Measurements from ENCODE around the gene MRPL28.
"Not testable (repeated sequence)": the region's sequence is repeated elsewhere in the genome, so short reads cannot be mapped to it uniquely, and the experiment has no call there.

Gene MRPL28

DNA sequence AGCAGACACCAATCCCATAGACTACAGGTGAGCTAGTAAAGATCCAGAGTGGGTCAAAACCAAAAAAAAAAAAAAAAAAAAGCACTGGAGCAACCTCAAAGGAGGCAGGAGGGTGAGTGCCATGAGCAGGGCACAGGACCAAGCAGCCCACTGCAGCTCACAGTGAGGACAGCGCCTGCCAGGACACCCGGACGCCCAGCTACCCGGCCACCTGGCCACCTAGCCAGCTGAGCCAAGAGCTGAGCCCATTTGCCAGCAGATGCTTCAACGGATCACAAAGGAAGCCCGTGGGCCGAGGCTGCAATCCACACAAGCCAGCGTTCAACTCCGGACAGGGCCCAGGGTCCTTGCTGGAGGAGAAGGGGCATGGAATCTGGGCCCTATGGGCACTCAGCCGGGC, 32.9 kb downstream of the MRPL28 start:
- no peak for DNase-seq

GRCh38 chr16:336269-336668, 34.1 kb downstream of the MRPL28 start:
- no peak for DNase-seq

DNA sequence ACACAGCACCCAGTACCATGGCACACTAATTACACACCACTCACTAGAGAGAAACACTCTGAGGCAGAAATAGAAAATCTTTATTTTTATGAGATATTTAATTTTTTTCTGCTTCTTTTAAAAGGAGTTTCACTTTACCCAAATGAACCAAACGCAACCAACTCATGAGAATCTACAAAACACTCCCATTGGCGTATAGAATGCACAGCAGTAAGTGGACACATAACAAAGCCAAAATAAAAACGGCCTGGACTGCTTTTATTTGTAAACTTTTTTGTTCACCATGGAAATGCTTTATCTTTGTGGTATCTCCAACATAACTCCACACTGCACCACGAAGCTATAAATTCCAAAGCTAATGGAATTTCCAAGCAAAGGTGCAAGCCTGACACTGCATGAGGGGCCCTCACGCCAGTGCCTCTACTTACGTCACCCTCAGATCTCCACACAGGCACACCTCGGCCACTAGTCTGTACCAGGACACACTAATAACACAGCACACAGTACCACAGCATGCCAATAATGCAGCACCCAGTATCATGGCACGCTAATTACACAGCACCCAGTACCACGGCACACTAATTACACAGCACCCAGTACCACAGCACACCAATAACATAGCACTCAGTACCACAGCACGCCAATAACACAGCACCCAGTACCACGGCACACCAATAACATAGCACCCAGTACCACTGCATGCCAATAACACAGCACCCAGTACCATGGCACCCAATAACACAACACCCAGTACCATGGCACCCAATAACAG, 35.3 kb downstream of the MRPL28 start:
- DNase-seq = not testable (repeated sequence)

DNA sequence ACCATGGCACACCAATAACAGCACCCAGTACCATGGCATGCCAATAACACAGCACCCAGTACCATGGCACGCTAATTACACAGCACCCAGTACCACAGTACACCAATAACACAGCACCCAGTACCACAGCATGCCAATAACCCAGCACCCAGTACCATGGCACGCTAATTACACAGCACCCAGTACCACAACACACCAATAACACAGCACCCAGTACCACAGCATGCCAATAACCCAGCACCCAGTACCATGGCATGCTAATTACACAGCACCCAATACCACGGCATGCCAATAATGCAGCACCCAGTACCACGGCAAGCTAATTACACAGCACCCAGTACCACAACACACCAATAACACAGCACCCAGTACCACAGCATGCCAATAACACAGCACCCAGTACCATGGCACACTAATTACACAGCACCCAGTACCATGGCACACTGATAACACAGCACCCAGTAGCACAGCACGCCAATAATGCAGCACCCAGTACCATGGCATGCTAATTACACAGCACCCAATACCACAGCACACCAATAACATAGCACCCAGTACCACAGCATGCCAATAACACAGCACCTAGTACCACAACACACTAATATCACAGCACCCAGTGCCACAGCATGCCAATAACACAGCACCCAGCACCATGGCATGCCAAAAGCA, 36.0 kb downstream of the MRPL28 start:
- not testable (repeated sequence) for DNase-seq

DNA sequence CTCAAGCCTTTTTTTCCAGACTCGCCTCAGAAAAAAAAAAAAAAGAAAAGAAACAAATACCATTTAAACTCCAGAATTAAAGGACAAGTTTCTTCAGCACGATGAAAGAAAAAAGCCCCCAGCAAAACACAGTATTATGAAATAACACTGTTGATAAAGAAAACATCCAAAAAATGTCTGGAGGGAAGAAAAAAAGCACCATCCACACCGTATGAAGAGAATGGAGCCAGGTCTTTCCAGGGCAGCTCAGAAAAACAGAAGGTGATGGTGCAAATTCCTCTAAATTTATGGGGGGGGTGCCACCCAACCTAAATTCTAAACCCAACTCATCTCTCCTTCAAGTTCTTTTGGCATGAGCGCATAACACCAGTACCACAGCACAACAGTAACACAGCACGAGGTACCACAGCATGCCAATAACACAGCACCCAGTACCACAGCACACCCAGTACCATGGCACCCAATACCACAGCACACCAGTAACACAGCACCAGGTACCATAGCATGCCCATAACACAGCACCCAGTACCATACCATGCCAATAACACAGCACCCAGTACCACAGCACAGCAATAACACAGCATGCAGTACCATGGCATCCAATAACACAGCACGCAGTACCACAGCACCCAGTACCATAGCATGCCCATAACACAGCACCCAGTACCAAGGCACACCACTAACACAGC, 36.8 kb downstream of the MRPL28 start:
- DNase-seq = no peak

DNA sequence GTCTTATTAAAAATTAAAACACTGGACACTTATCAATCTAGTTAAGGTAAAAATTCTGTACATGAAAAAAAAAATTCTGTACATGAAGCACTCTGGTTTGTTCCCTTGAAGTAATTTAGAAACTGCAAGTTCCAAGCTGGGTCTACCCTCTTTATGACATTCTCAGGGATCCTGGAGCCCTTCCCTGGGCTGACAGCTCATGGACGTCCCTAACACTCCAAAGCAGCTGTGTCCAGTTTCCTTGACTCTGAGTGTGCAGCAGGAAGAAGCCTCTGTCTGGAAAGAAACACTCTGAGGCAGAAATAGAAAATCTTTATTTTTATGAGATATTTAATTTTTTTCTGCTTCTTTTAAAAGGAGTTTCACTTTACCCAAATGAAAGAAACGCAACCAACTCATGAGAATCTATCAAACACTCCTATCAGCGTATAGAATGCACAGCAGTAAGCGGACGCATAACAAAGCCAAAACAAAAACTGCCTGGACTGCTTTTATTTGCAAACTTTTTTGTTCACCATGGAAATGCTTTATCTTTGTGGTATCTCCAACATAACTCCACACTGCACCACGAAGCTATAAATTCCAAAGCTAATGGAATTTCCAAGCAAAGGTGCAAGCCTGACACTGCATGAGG, 39.0 kb downstream of the MRPL28 start:
- not testable (repeated sequence) for DNase-seq

- DNase-seq = no peak
Measured at GRCh38 chr16:330741-331140, 39.6 kb downstream of the MRPL28 start.

- DNase-seq = no peak
Measured at GRCh38 chr16:325375-326145, 44.8 kb downstream of the MRPL28 start.

GRCh38 chr16:324451-325334, 45.6 kb downstream of the MRPL28 start:
- no peak for DNase-seq

DNA sequence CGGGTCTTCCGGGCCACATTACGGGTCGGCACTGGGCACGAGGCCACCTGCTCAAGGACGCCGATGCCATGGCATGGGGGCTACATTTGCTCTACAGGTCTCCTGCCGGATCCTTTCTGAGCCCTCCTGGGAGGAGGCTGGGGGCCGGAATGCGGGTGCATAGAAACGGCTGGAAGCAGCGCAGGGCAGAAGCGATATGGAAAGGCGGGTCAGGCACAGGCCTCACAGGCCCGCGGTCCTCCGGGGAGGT, 46.2 kb downstream of the MRPL28 start:
- no peak for DNase-seq

GRCh38 chr16:322476-323143, 47.7 kb downstream of the MRPL28 start:
- no peak for DNase-seq

DNA sequence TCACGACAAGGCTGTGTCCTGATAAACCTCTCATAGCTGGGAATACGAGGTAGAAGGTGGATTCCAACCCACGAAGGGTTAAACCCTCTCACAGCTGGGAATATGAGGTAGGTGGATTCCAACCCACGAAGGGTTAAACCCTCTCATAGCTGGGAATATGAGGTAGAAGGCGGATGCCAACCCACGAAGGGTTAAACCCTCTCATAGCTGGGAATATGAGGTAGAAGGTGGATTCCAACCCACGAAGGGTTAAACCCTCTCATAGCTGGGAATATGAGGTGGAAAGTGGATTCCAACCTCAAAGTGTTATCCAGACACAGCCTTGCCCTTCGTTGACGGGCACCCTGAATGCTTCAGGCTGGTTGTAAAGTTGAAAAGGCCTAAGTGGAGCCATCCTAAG, 48.8 kb downstream of the MRPL28 start:
- DNase-seq = no peak

- DNase-seq = no peak
Measured at GRCh38 chr16:320206-320605, 50.1 kb downstream of the MRPL28 start.

DNA sequence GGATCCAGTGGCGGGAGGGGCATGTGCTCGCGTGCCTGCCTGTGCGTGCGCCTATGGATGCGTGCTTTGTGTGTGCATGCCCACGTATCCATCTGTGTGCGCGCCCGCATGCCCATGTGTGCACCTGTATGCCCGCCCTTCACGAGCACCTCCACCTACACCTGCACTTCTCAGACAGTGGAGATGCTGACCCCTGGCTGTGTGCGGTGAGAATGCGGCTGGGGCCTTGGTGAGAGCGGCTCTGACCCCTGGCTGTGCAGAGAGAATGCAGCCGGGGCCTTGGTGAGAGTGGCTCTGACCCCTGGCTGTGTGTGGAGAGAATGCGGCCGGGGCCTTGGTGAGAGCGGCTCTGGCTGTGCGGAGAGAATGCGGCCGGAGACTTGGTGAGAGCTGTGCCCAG, 51.7 kb downstream of the MRPL28 start:
- no peak for DNase-seq

DNA sequence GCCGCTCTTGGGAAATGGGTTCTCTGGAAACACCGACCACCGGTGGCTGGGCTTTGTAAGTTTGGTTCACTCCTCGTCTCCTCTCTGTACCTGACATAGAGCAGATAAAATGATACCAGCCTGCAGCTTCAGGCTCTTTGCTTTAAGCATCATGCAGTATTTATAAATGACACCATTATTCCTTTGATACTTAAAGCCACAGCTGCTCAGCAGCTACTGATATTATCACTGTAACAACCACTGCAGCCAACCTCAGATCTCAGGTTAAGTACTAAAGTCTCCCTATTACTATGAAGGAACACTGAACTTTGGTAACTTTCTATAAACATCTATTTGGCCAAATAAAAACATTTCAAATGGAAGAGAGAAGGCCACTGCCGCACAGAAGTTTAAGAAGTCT, 52.8 kb downstream of the MRPL28 start:
- DNase-seq = no peak

Measured in NCI-H1694 treated with DMSO at 0.1 percent for 48 hours (cell line).